Stomach (tissue), 4 donors: ENCODE data around the gene OLIG1.

ENCODE experiments used
- CTCF ChIP-seq, 7 experiments: fragments of 450-650 bp in 4 of 7; fragments of 200-600 bp in 3 of 7; sonication (generic) in 3 of 7; IDR thresholded peaks; one replicate each; pipeline ENCODE4 v1.5.1; 2016 to 2019; ENCODE audit warnings: antibody characterized with exemption in 7 of 7, control low read depth in 2 of 7, mild to moderate bottlenecking in 1 of 7
- POLR2A ChIP-seq, 4 donors: fragments of 450-650 bp; IDR thresholded peaks; one replicate each; pipeline ENCODE4 v1.6.1; 2016; ENCODE audit warnings: antibody characterized with exemption in 4 of 4, control low read depth in 2 of 4, mild to moderate bottlenecking in 1 of 4, moderate library complexity in 1 of 4
- POLR2AphosphoS5 ChIP-seq, 3 donors: sonication (generic); formaldehyde crosslinking; IDR thresholded peaks; one replicate each; pipeline ENCODE4 v1.6.1; 2016; ENCODE audit warnings: antibody characterized with exemption in 3 of 3

- TF ChIP-seq CTCF (IDR thresholded peaks at IDR 0.05) (no peak), POLR2AphosphoS5 (IDR thresholded peaks at IDR 0.05) (no peak), POLR2A (IDR thresholded peaks at IDR 0.05) (no peak)
Observed at GRCh38 chr21:33020558-33021100, 49.3 kb upstream of the OLIG1 start.
